ENCODE measurements around the gene PF4V1. TPM values are rescaled to one million over a fixed set of nuclear protein-coding genes. Genes with fewer than 3 reads are reported as not detected.

PF4V1 gene
- total and polyA plus RNA-seq, 9 of the 15 experiments (the other 6 are each of a cell fraction or from before 2014, with no cell fraction given), result not detected

GRCh38 chr4:73811841-73812240 lies 41.3 kb upstream of the PF4V1 start:
- H3K36me3 ChIP-seq (ENCODE audit: control insufficient read depth, insufficient read depth, low read length), result no peaks in the 10 kb centered on the region
- H3K9me3 ChIP-seq (replicated peaks; ENCODE audit: control insufficient read depth, insufficient read depth, low read depth, low read length), result no peaks in the 10 kb centered on the region
- ChIA-PET CTCF (ENCODE audit: low intra/inter-chr PET ratio) (no interaction called here), POLR2A (no interaction called here)
- in situ Hi-C loops (cut with MboI), result no loop called here
- ATAC-seq (no peak), DNase-seq (ENCODE audit: extremely low read depth in 1 of 4, low spot score in 3 of 4) (no peak), FAIRE-seq (no peak)
- no TSS peak for BruUV-seq (replicated peaks)
- H3K27ac ChIP-seq (ENCODE audit: extremely low read depth, low read depth, low read length), result no peak overlapping the region
- no peak overlapping the region for H3K9ac ChIP-seq (ENCODE audit: insufficient read depth in 1 of 2, low read depth in 2 of 2, low read length in 2 of 2)
- H3K4me3 ChIP-seq, result no peak overlapping the region
- intact Hi-C loops (cut with micrococcal nuclease), result no loop called here
- no peaks in the 10 kb centered on the region for H3K4me1 ChIP-seq (replicated peaks in 1 of 2; ENCODE audit: control insufficient read depth in 2 of 2, insufficient read depth in 2 of 2, low read length in 2 of 2)
- H3K4me2 ChIP-seq (ENCODE audit: insufficient read depth, low read length), result no peak overlapping the region
- WGBS (ENCODE audit: insufficient coverage, low coverage, missing lambda C conversion rate), result 0% methylated on average over 1 of the region's 1 CpG
- H2AFZ ChIP-seq (ENCODE audit: low read depth, low read length), result no peak overlapping the region
- no peaks in the 10 kb centered on the region for H3K9me1 ChIP-seq (ENCODE audit: control insufficient read depth, insufficient read depth, low read length)
- H3K79me2 ChIP-seq (ENCODE audit: control insufficient read depth, insufficient read depth, low read length), result no peaks in the 10 kb centered on the region
- H4K20me1 ChIP-seq (replicated peaks; ENCODE audit: control insufficient read depth, insufficient read depth, low read length), result no peaks in the 10 kb centered on the region
- H3K27me3 ChIP-seq (ENCODE audit: control insufficient read depth in 2 of 2, insufficient read depth in 2 of 2, low read length in 2 of 2), result no peaks in the 10 kb centered on the region
- TF ChIP-seq TAF7 (tag; IDR thresholded peaks at IDR 0.05) (no peak), SOX6 (IDR thresholded peaks at IDR 0.05) (no peak), TRIM25 (IDR thresholded peaks at IDR 0.05; ENCODE audit: borderline replicate concordance) (no peak), JUNB (CRISPR knock-in tag; conservative IDR thresholded peaks at IDR 0.05) (no peak), MCM3 (IDR thresholded peaks at IDR 0.05) (no peak), ZNF511 (CRISPR knock-in tag; IDR thresholded peaks at IDR 0.05) (no peak), DIDO1 (tag; IDR thresholded peaks at IDR 0.05; ENCODE audit: low read depth) (no peak), MECOM (CRISPR knock-in tag; IDR thresholded peaks at IDR 0.05) (no peak), LEF1 (IDR thresholded peaks at IDR 0.05) (no peak), HNRNPK (IDR thresholded peaks at IDR 0.05; ENCODE audit: low read depth, low read length, poor library complexity, severe bottlenecking) (no peak), AFF4 (CRISPR knock-in tag; IDR thresholded peaks at IDR 0.05) (no peak)
- TF ChIP-seq, protein P1, sequence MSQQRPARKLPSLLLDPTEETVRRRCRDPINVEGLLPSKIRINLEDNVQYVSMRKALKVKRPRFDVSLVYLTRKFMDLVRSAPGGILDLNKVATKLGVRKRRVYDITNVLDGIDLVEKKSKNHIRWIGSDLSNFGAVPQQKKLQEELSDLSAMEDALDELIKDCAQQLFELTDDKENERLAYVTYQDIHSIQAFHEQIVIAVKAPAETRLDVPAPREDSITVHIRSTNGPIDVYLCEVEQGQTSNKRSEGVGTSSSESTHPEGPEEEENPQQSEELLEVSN (IDR thresholded peaks at IDR 0.05; ENCODE audit: borderline replicate concordance in 1 of 2, extremely low read depth in 1 of 2, insufficient read depth in 1 of 2, insufficient read length in 1 of 2, low read depth in 1 of 2, low read length in 1 of 2, poor library complexity in 1 of 2, severe bottlenecking in 1 of 2), result no peak
- TF ChIP-seq, protein P2, sequence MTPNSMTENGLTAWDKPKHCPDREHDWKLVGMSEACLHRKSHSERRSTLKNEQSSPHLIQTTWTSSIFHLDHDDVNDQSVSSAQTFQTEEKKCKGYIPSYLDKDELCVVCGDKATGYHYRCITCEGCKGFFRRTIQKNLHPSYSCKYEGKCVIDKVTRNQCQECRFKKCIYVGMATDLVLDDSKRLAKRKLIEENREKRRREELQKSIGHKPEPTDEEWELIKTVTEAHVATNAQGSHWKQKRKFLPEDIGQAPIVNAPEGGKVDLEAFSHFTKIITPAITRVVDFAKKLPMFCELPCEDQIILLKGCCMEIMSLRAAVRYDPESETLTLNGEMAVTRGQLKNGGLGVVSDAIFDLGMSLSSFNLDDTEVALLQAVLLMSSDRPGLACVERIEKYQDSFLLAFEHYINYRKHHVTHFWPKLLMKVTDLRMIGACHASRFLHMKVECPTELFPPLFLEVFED (CRISPR knock-in tag; conservative IDR thresholded peaks at IDR 0.05), result no peak
